T-helper 1 cell (primary cell): ENCODE data around the gene PEX3.

ENCODE experiments used
- DNase-seq, 5 donors: peaks; one replicate each; pipeline ENCODE4 v3.0.0-alpha.2; 2012 to 2020

PEX3 gene

DNA sequence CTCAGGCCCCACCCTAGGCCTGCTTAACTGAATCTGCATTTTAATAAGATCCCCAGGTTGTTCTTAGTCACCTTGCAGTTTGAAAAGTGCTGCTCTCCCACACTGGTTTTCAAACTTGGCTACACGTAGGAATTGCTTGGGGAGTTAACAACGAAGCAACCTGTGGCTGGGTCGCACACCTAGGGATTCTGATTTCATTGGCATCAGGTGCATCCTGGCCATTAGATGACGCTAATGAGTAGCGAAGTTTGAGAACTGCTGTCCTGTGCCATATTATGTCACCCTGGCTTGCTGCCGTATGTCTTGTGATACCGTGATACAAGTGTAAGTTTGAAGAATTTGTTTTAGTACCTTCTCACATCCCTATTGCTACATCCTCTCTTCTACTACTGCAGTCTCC lies 89.1 kb downstream of the PEX3 start:
- DNase-seq = peak in 1 of 5 donors; percentile 35

DNA sequence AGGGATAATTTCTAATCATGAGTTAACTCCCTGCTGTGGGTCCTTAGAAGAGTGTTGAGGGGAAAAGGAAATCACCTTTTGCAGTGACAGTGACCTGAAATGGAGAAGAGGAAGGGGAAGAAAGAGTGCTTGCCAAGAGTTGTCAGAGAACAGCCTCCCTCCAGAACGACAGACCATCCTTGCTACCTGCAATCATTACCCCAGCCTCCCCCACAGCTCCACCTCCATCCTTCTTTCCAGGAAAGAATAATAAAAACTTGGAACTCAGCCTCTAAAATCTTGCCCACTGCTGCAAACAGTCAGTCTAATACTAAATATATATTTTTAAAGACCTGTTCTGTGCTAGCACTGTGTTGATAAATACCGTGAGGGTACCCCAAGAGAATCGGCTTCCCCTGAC lies 89.6 kb downstream of the PEX3 start:
- no peak for DNase-seq
